ENCODE results near the gene GTPBP10. TPM values are rescaled to one million over a fixed set of nuclear protein-coding genes. Genes with fewer than 3 reads are reported as not detected.

GTPBP10 gene
- polyA plus RNA-seq, 1 experiment: 4.2 TPM

- POLR2A ChIA-PET: no interaction called here
- H3K27me3 ChIP-seq (ENCODE audit: control insufficient read depth, insufficient read depth, low read length): no peaks in the 10 kb centered on the region
- no peak overlapping the region for H3K4me3 ChIP-seq (ENCODE audit: low read depth, low read length)
- H3K36me3 ChIP-seq (ENCODE audit: control insufficient read depth, insufficient read depth, low read length): no peaks in the 10 kb centered on the region
- DNase-seq (ENCODE audit: low read depth): no peak
- TF ChIP-seq CTCF (IDR thresholded peaks at IDR 0.05; ENCODE audit: insufficient read depth, low read depth, low read length): no peak
- CTCF ChIA-PET: interaction anchor here (1.7 to 2.1 kb wide), 2 partner anchors 9 to 109 kb away, joined by 3 to 5 read pairs; no protein-coding TSS in a partner anchor
Observed at GRCh38 chr7:90425376-90425775, 78.9 kb downstream of the GTPBP10 start.

- no peak for DNase-seq (ENCODE audit: low read depth)
- no peak for TF ChIP-seq CTCF (IDR thresholded peaks at IDR 0.05; ENCODE audit: insufficient read depth, low read depth, low read length)
- CTCF ChIA-PET: interaction anchor here (0.6 to 1.9 kb wide), 5 partner anchors 22 to 333 kb away, joined by 3 to 7 read pairs (median 3); partner anchors contain the start of gene STEAP1
- Histone ChIP-seq H3K4me3 (ENCODE audit: low read depth, low read length) (no peak overlapping the region), H3K27me3 (ENCODE audit: control insufficient read depth, insufficient read depth, low read length) (no peaks in the 10 kb centered on the region), H3K36me3 (ENCODE audit: control insufficient read depth, insufficient read depth, low read length) (no peaks in the 10 kb centered on the region)
- POLR2A ChIA-PET: no interaction called here
Observed at GRCh38 chr7:90430614-90431460, 84.3 kb downstream of the GTPBP10 start.

GRCh38 chr7:90432752-90433151, 86.2 kb downstream of the GTPBP10 start:
- POLR2A ChIA-PET: no interaction called here
- Histone ChIP-seq H3K27me3 (ENCODE audit: control insufficient read depth, insufficient read depth, low read length) (no peaks in the 10 kb centered on the region), H3K4me3 (ENCODE audit: low read depth, low read length) (no peak overlapping the region), H3K36me3 (ENCODE audit: control insufficient read depth, insufficient read depth, low read length) (no peaks in the 10 kb centered on the region)
- no peak for TF ChIP-seq CTCF (IDR thresholded peaks at IDR 0.05; ENCODE audit: insufficient read depth, low read depth, low read length)
- CTCF ChIA-PET: interaction anchor here (0.6 to 1.1 kb wide), 4 partner anchors 12 to 169 kb away, joined by 3 to 4 read pairs (median 3); no protein-coding TSS in a partner anchor
- no peak for DNase-seq (ENCODE audit: low read depth)

GRCh38 chr7:90433221-90433620, 86.7 kb downstream of the GTPBP10 start:
- TF ChIP-seq CTCF (IDR thresholded peaks at IDR 0.05; ENCODE audit: insufficient read depth, low read depth, low read length): no peak
- Histone ChIP-seq H3K36me3 (ENCODE audit: control insufficient read depth, insufficient read depth, low read length) (no peaks in the 10 kb centered on the region), H3K27me3 (ENCODE audit: control insufficient read depth, insufficient read depth, low read length) (no peaks in the 10 kb centered on the region), H3K4me3 (ENCODE audit: low read depth, low read length) (no peak overlapping the region)
- ChIA-PET CTCF (interaction anchor here (0.6 to 1.2 kb wide), 6 partner anchors 9 to 170 kb away, joined by 3 to 5 read pairs (median 3); no protein-coding TSS in a partner anchor), POLR2A (no interaction called here)
- DNase-seq (ENCODE audit: low read depth): no peak

Other genes with a start within 250 kb of the GTPBP10 start
- gene STEAP1, start 192.2 kb upstream of the GTPBP10 start, polyA plus RNA-seq (2011; rRNA removed): 2.7 and 6.9 TPM in 2 replicates
- gene STEAP2, start 135.0 kb upstream of the GTPBP10 start, polyA plus RNA-seq (2011; rRNA removed): 2.1 and 5.1 TPM in 2 replicates
- 0.90 and 2.3 TPM in 2 replicates for gene CFAP69, start 101.5 kb upstream of the GTPBP10 start, polyA plus RNA-seq (2011; rRNA removed)
- not detected in 2 replicates for gene FAM237B, start 25.4 kb upstream of the GTPBP10 start, polyA plus RNA-seq (2011; rRNA removed)
- gene CLDN12, start 56.7 kb downstream of the GTPBP10 start, polyA plus RNA-seq (2011; rRNA removed): 61.8 and 71.0 TPM in 2 replicates
- not detected in 2 replicates for gene PTTG1IP2, start 122.9 kb downstream of the GTPBP10 start, polyA plus RNA-seq (2011; rRNA removed)
- 6.7 and 11.8 TPM in 2 replicates for gene CDK14, start 249.6 kb downstream of the GTPBP10 start, polyA plus RNA-seq (2011; rRNA removed)

Measured in BJ (cell line).